SK-N-SH (cell line): ENCODE measurements around the gene LIMK1. TPM values are rescaled to one million over a fixed set of nuclear protein-coding genes. Genes with fewer than 3 reads are reported as not detected.

Experiments used
- CTCF ChIA-PET: fragments of 300-600, 350-600 bp; formaldehyde crosslinking; extraction: SDS; loops from one replicate; lab custom pipeline; 2021; lab: Yijun Ruan, JAX
- POLR2A ChIA-PET: fragments of 350-600 bp; sonication (Branson Sonifier 250); formaldehyde crosslinking; extraction: SDS; loops from one replicate; lab custom pipeline; 2020; ENCODE audit warnings: antibody characterized with exemption, inconsistent platforms; lab: Yijun Ruan, JAX
- DNase-seq: peaks from one replicate; pipeline ENCODE4 v3.0.0; 2012
- H2AFZ ChIP-seq: fragments of 200-600 bp; sonication (generic); 2 replicates; pipeline ENCODE4 v1.8.1; 2016; ENCODE audit warnings: antibody characterized with exemption, mild to moderate bottlenecking, low read depth
- H3F3A ChIP-seq: fragments of 200-600 bp; sonication (generic); replicated peaks from 2 replicates; pipeline ENCODE3; 2016; ENCODE audit warnings: antibody characterized with exemption, mild to moderate bottlenecking; ENCODE audit not compliant: insufficient read depth
- H3K27ac ChIP-seq, 2 experiments: fragments of 200-500 bp in 1 of 2; fragments of 200-600 bp in 1 of 2; sonication (Bioruptor generic) in 1 of 2; sonication (generic), shearing (Covaris generic) in 1 of 2; 2 replicates each; pipeline versions ENCODE4 v1.5.1 to v1.6.1; 2014 to 2016; ENCODE audit warnings: low read depth in 2 of 2, inconsistent platforms in 1 of 2, low read length in 1 of 2, mild to moderate bottlenecking in 1 of 2, mixed read lengths in 1 of 2
- H3K27me3 ChIP-seq: fragments of 200-600 bp; sonication (generic), shearing (Covaris generic); 2 replicates; pipeline ENCODE4 v1.6.1; 2016; ENCODE audit warnings: mixed run types; ENCODE audit not compliant: insufficient read depth
- H3K36me3 ChIP-seq, 2 experiments: fragments of 200-500 bp in 1 of 2; fragments of 200-600 bp in 1 of 2; sonication (Bioruptor generic) in 1 of 2; sonication (generic) in 1 of 2; replicated peaks in 1 of 2; 2 replicates each; pipeline versions ENCODE3 to v1.5.1; 2014 to 2016; ENCODE audit warnings: low read length in 1 of 2, mild to moderate bottlenecking in 1 of 2; ENCODE audit not compliant: insufficient read depth in 2 of 2, control insufficient read depth in 1 of 2
- H3K4me1 ChIP-seq, 2 experiments: fragments of 200-500 bp in 1 of 2; fragments of 200-600 bp in 1 of 2; sonication (Bioruptor generic) in 1 of 2; sonication (generic), shearing (Covaris generic) in 1 of 2; 2 replicates each; pipeline versions ENCODE4 v1.5.1 to v1.6.1; 2014 to 2016; ENCODE audit warnings: low read depth in 1 of 2, low read length in 1 of 2, mixed run types in 1 of 2; ENCODE audit not compliant: insufficient read depth in 2 of 2, control insufficient read depth in 1 of 2
- H3K4me2 ChIP-seq: fragments of 200-600 bp; sonication (generic), shearing (Covaris generic); 2 replicates; pipeline ENCODE4 v1.6.1; 2017; ENCODE audit warnings: mixed run types
- H3K4me3 ChIP-seq, 2 experiments: fragments of 200-500 bp in 1 of 2; fragments of 200-600 bp in 1 of 2; sonication (Bioruptor generic) in 1 of 2; sonication (generic), shearing (Covaris generic) in 1 of 2; 2 replicates each; pipeline versions ENCODE4 v1.5.1 to v1.8.1; 2014 to 2016; ENCODE audit warnings: low read depth in 2 of 2, inconsistent platforms in 1 of 2, low read length in 1 of 2, mild to moderate bottlenecking in 1 of 2, mixed read lengths in 1 of 2, moderate library complexity in 1 of 2
- H3K79me2 ChIP-seq: fragments of 200-600 bp; sonication (generic); 2 replicates; pipeline ENCODE4 v1.8.1; 2017; ENCODE audit warnings: mild to moderate bottlenecking; ENCODE audit not compliant: insufficient read depth
- H3K9ac ChIP-seq: fragments of 200-600 bp; sonication (generic); 2 replicates; pipeline ENCODE4 v1.6.1; 2017; ENCODE audit warnings: mixed run types
- H3K9me2 ChIP-seq: fragments of 200-600 bp; sonication (generic); 2 replicates; pipeline ENCODE4 v1.6.1; 2017; ENCODE audit warnings: mixed run types
- H3K9me3 ChIP-seq: fragments of 200-600 bp; sonication (generic); 2 replicates; pipeline ENCODE4 v1.6.1; 2017; ENCODE audit warnings: mixed run types, mild to moderate bottlenecking, moderate library complexity
- H4K20me1 ChIP-seq: fragments of 200-600 bp; sonication (generic); 2 replicates; pipeline ENCODE4 v1.6.1; 2017; ENCODE audit warnings: mild to moderate bottlenecking, mixed run types; ENCODE audit not compliant: insufficient read depth
- CHD2 ChIP-seq: fragments of 150-350 bp; IDR thresholded peaks from 2 replicates; pipeline ENCODE4 v1.6.1; 2018; ENCODE audit warnings: low read length; ENCODE audit not compliant: partially characterized antibody
- ELF1 ChIP-seq: IDR thresholded peaks from 2 replicates; pipeline ENCODE4 v1.4.0; 2012
- EP300 ChIP-seq, 2 experiments: IDR thresholded peaks; 2 replicates each; pipeline versions ENCODE4 v1.4.0 to v1.6.1; 2012; ENCODE audit warnings: borderline replicate concordance in 1 of 2, low read depth in 1 of 2, low read length in 1 of 2
- FOXJ3 ChIP-seq: sonication (generic); formaldehyde crosslinking; IDR thresholded peaks from 2 replicates; pipeline ENCODE4 v1.5.1; 2020; ENCODE audit warnings: mild to moderate bottlenecking, missing genetic modification reagents
- IRF3 ChIP-seq: fragments of 150-350 bp; IDR thresholded peaks from 2 replicates; pipeline ENCODE4 v1.6.1; 2016; ENCODE audit warnings: mild to moderate bottlenecking, low read depth, low read length
- JUND ChIP-seq: IDR thresholded peaks from 2 replicates; pipeline ENCODE4 v1.4.0; 2012
- NRF1 ChIP-seq: IDR thresholded peaks from 2 replicates; pipeline ENCODE4 v1.6.1; 2012; ENCODE audit warnings: low read depth, mild to moderate bottlenecking, low read length
- PBX3 ChIP-seq: IDR thresholded peaks from 2 replicates; pipeline ENCODE4; 2012
- RAD21 ChIP-seq: IDR thresholded peaks from 2 replicates; pipeline ENCODE4 v1.6.1; 2012; ENCODE audit warnings: mild to moderate bottlenecking, low read length
- RXRA ChIP-seq: IDR thresholded peaks from 2 replicates; pipeline ENCODE4 v1.4.0; 2012; ENCODE audit warnings: low read depth, mild to moderate bottlenecking, borderline replicate concordance
- SIN3A ChIP-seq: IDR thresholded peaks from 2 replicates; pipeline ENCODE4 v1.6.1; 2012; ENCODE audit warnings: low read depth, mild to moderate bottlenecking, low read length, moderate library complexity, borderline replicate concordance
- SMC3 ChIP-seq: IDR thresholded peaks from 2 replicates; pipeline ENCODE4 v1.6.1; 2012; ENCODE audit warnings: low read depth, low read length, improper control_type of control experiment
- TAF1 ChIP-seq: IDR thresholded peaks from 2 replicates; pipeline ENCODE4 v1.6.1; 2012; ENCODE audit warnings: low read depth, mild to moderate bottlenecking, low read length, moderate library complexity, borderline replicate concordance
- TEAD4 ChIP-seq: IDR thresholded peaks from 2 replicates; pipeline ENCODE4 v1.4.0; 2012; ENCODE audit warnings: mild to moderate bottlenecking, borderline replicate concordance; ENCODE audit not compliant: insufficient read depth
- USF1 ChIP-seq: IDR thresholded peaks from 2 replicates; pipeline ENCODE4 v1.4.0; 2012; ENCODE audit warnings: low read depth, borderline replicate concordance
- USF2 ChIP-seq: fragments of 150-350 bp; IDR thresholded peaks from 2 replicates; pipeline ENCODE4 v1.6.1; 2017; ENCODE audit warnings: antibody characterized with exemption, low read length, low read depth, borderline replicate concordance
- YY1 ChIP-seq: IDR thresholded peaks from 2 replicates; pipeline ENCODE4 v1.4.0; 2012; ENCODE audit warnings: low read depth, mild to moderate bottlenecking
- whole genome bisulfite sequencing: methylation state at CpG from one replicate; pipeline ENCODE4 v1.1.6; 2017; ENCODE audit warnings: low lambda C conversion rate; 5-methylcytosine and 5-hydroxymethylcytosine counted together
- polyA plus RNA-seq, 3 experiments: library from polyadenylated mRNA; depleted of rRNA; stranded (reverse); fragments of >200 nt; gene quantifications; 2 replicates each; pipeline ENCODE4 v1.2.3, GENCODE V29; 2012

LIMK1 gene
- polyA plus RNA-seq, 1 of the 3 experiments (the other 2 are of a cell fraction), result 86.6 TPM

GRCh38 chr7:74068378-74069085, 15.1 kb upstream of the LIMK1 start:
- H3K36me3 ChIP-seq, result no peaks in the 10 kb centered on the region
- DNase-seq, result no peak
- H3K4me1 ChIP-seq, result no peaks in the 10 kb centered on the region
- H3K9me3 ChIP-seq, result no peaks in the 10 kb centered on the region
- WGBS, result 88% methylated on average over 17 of the region's 20 CpGs
- H4K20me1 ChIP-seq, result no peaks in the 10 kb centered on the region
- no peak overlapping the region for H3K9ac ChIP-seq
- peak overlapping the region; percentile 29; the same call in 1 of the 2 replicates for H2AFZ ChIP-seq
- no peaks in the 10 kb centered on the region for H3K9me2 ChIP-seq
- H3K4me3 ChIP-seq, result no peak overlapping the region
- no peak overlapping the region for H3K4me2 ChIP-seq
- H3K79me2 ChIP-seq, result no peaks in the 10 kb centered on the region
- ChIA-PET CTCF (interaction anchor here (0.6 to 7.4 kb wide), 35 partner anchors 10 to 332 kb away, joined by 3 to 54 read pairs (median 4); partner anchors contain the start of gene LIMK1), POLR2A (interaction anchor here (0.9 kb wide), 1 partner anchor 105 kb away, joined by 4 read pairs; the partner anchor contains the start of gene EIF4H)
- H3K27me3 ChIP-seq, result no peaks in the 10 kb centered on the region
- TF ChIP-seq NRF1 (no peak), JUND (no peak), TAF1 (no peak), CHD2 (no peak), FOXJ3 (CRISPR knock-in tag) (no peak), ELF1 (no peak), YY1 (no peak), SMC3 (no peak), USF1 (no peak), TEAD4 (no peak), EP300 (IDR thresholded peaks at IDR 0.05; ENCODE audit: borderline replicate concordance in 1 of 2, low read depth in 1 of 2, low read length in 1 of 2) (no peak), RAD21 (no peak), RXRA (no peak), SIN3A (no peak), PBX3 (no peak), IRF3 (no peak), USF2 (no peak)
- H3F3A ChIP-seq, result peaks cover 5% of the 10 kb centered on the region
- no peak overlapping the region for H3K27ac ChIP-seq
